ENCODE data around the gene ST6GALNAC5.
A peak's percentile ranks its signal among the peaks of the same experiment; 100 is the strongest.
"Not testable (repeated sequence)": the region's sequence is repeated elsewhere in the genome, so short reads cannot be mapped to it uniquely, and the experiment has no call there.

ST6GALNAC5 gene

DNA sequence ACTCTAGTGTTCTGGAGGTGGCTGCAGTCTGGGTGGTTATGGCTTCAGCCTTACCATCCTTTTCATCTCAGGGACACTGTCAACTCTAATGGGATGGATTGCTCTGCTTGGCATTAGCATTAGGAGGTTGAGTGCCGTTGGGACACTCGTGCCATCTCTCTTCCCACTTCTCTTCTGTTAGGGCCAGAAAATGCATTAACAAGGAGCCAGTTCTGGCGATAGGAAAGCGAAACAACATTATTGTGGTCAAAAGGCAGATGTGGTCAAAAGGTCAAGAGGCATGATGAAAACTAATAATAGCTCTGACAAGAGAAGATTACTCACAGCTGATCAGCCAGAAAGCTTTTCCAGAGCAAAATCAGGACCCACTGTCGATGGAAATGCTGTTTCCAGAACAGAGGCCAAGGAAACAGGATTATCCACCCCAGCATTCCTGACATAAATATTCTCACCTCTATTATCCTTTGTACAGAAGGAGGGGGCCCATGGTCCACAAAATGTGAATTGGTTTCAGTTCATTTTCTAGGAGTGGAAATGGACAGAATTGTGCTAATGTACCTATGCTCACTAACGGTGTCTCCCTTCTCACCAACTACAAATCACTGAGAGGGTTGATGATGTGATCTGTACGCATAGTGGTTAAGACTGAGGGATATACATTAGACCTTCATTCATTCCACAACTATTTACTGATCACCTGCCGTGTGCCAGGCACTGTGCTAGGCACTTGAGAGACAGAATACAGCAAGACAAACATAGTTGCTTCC is 72.0 kb downstream of the ST6GALNAC5 start:
- DNase-seq, result peak; percentile 48

DNA sequence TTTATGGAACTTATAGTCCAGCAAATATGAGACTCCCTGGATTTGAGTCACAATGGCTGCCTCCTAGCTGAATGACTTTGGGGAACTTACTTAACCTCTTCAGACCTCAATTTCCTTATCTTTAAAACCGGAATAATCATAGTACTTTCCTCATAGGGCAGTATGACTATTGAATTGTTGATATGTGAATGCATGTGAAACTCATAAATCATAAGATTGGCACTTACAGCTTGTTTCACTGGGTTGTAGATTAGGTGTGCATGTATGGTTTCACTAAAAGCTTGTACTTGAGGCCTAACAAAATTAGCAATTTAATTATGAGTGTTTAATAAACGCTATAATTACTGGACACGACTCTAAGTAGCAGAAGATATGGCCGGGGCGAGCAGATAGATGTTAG is 72.5 kb downstream of the ST6GALNAC5 start:
- no peak for DNase-seq

DNA sequence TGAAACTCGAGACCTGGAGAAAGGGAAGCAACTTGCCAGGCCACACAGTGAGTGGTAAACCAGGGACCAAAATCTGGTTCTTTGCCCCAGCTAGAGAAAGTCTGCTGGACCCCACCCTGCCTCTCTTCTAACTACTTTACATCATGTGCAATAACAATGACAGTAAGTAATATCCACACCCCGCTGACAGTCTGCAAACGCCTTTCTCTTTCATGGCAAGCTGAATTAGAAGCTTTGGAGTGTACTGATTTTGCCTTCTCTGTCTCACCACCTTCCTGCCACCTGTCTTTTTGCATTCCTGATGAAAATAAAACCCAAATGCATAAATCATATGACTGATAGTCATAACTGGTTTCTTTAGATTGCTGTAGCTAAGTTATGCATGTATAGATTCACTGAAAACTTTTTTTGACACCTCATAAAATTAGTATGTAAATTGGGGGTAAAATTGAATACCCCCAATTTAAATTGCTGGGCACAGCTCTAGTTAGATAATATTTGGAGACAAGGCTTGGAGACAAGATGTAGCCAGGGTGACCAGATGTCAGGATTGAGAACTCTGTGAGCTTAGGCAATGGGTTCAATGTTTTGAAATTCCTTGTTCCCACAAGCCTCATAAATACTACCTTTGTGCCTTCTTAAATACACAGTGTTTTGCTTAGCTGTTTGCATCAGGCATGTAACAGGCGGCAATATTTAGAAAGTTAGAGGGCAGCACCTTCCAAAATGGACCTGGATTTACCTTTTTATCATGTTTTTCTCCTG is 73.5 kb downstream of the ST6GALNAC5 start:
- no peak for DNase-seq

DNA sequence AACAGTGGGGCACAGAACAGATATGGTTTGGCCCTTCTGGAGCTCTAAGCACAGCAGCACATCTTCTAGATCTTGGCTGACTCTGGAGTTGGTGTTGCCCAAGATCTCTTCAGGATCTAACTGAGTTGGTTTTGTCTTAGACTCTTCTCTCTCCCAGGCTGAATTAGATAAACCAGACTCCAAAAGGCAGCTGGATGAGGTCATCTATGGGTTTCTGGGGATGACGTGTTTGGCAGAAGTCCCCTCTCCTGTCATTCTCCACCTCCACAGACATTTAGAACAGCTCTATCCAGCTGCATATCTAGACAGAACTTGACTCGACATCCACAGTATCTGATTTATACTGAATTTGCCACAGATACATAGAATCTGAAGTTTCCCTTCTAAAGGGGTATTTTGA is 75.3 kb downstream of the ST6GALNAC5 start:
- peak; percentile 58 for DNase-seq

DNA sequence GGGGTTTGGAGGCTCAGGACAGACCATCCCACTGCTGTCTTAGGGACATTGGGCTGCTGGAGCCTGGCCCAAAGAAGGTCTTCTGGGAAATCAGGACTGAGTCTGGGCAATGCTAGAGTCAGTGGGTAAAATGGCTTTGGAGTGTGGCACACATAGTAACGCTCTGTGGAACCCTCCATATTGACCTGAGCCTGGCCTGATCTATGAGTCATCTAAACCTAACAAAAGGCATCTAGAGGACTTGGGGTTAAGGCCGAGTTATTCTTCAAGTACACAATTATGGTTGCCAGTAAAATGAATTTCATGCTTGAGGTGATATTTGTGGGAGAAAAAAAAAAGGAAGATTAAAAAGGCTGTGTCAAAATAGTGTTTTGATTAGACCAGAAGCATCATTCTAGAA is 77.7 kb downstream of the ST6GALNAC5 start:
- no peak for DNase-seq

DNA sequence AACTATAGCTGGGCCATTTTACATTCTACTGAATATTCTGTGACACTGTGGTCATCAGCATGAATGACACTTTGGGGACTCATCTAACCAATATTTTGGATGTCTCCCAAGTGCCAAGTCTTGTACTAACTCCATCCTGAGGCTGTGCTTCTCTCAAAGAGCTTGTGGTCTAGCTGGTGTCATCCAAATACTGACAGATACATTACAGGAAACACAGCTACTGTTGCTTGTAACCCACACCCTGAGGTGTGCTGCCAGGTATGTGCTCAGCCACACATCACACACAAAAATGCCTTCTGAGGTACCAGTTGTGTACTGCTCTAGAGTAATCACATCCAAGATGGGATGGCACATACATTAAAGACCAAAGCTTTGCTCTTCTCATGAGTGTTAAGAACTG is 81.6 kb downstream of the ST6GALNAC5 start:
- no peak for DNase-seq

DNA sequence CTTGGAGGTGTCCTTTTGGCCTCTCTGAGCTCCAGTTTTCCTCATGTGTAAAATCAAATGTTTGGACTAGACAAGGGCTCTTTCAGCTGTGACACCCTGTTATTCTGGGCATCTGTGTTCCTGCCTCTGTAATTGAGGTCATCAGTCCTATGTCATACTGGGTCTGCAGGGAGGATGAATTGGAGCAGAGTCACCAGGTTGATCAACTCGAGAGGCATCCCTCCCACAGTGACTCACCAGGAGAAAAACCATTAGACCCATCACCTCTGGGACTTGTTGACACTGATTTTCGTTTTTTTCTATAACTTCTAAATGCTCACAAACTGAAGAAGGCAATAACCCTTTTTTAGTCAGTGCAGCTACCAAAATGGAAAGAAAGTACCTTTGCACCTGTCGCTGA is 82.2 kb downstream of the ST6GALNAC5 start:
- DNase-seq, result peak; percentile 78

DNA sequence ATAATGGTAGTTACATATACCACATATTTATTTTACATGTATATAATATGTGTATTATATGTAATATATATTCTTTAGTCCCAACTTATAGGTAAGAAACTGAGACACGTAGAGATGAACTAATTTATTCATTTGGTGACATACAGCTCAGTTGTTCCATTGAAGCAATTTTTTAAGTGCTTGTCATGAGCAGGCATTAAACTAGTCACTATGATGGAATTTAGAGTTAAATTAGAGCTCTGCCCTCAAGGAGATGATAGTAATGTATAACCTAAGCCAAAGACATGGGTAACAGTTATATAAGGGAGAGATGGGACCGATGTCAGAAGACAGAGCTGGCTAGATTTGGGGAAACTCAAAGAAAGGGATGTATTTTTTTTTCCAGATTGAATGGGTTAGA is 83.0 kb downstream of the ST6GALNAC5 start:
- peak; percentile 55 for DNase-seq

DNA sequence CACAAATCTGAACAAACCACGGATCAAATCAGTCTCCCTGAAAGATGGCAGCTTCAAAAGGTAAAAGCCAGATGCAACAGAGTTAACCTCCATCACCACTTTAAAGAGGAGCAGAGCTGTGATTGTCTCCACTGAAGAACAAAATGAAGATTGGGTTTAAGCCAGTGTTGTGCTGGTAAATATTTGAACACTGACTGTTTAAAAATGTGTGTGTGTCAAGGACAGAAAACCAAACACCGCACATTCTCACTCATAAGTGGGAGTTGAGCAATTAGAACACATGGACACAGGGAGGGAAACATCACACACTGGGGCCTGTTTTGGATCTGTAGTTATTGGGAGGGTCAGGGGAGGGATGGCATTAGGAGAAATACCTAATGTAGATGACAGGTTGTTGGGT is 83.9 kb downstream of the ST6GALNAC5 start:
- DNase-seq, result peak; percentile 64

DNA sequence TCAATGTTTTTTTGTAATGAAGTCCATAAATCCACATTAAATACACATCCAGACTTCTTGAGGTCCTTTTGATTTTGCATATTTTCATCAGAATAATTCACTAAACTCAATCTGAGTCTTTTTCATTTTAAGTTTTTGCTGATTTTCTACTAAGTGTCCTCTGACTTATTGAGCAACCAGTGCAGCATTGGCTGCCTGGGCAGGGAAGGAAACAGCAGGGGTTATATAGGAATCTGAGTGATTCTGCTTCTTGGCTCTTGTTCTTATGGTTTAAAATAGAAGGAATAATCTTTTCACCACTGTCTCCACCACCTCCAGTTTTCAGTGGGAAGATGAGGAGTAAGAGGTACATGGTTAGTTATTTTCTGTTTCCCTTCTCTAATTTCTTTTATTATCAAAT is 88.4 kb downstream of the ST6GALNAC5 start:
- peak; percentile 50 for DNase-seq

DNA sequence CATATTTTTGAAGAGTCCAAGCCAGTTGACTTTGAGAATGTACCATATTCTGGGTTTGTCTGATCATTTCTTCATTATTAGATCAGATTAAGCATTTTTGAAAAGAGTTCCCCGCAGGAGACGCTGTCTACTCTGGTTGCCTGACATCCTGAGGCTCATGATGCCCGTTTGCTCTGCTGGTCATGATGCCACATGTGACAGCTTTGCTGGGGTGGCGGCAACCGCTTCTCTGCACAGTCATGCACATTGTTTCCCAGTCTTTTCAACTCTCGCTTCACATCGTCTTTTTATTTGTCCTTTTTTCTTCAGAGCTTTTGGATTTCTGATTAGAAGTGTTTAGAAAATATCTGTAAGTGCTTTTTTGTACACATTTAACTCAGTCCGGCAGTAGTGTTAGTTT is 90.7 kb downstream of the ST6GALNAC5 start:
- DNase-seq, result no peak

DNA sequence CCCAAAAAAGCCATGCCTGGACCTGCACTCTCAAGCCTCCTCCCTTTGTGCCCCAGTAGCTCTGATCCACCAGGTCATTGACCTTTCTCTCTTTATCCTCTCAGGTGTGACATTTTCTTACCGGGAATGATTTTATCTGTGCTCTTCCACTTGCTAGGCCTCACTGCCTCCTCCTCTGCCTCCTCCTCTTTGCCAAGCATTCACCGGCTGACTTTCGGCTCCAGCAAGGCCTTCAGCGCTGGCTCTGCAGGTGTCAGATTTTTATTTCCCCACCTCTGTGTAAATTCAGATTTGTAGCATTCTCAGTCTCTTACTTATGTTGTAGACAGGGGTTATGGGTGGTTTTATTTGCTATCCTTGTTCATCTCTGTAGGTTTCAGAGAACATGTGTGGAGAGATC is 91.5 kb downstream of the ST6GALNAC5 start:
- no peak for DNase-seq

DNA sequence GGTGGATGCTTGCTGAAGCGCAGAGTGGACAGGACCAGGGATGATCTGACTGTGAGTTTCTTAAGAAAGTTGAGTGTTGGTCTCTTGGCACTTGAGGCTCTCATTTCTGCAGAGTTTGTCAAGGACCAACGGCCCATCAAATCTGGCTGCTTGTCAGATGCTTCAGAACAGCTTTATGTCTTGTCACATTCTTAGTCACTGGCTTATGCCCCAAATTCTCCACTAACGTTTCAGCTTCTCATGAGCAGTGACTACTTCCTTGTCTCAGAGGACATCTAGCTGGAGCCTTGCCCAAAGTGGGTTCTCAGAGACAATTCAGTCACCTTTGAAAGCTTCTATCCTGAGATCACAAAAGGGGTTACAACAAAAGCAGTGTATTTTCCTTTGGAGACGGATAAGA is 92.3 kb downstream of the ST6GALNAC5 start:
- DNase-seq, result peak; percentile 27

DNA sequence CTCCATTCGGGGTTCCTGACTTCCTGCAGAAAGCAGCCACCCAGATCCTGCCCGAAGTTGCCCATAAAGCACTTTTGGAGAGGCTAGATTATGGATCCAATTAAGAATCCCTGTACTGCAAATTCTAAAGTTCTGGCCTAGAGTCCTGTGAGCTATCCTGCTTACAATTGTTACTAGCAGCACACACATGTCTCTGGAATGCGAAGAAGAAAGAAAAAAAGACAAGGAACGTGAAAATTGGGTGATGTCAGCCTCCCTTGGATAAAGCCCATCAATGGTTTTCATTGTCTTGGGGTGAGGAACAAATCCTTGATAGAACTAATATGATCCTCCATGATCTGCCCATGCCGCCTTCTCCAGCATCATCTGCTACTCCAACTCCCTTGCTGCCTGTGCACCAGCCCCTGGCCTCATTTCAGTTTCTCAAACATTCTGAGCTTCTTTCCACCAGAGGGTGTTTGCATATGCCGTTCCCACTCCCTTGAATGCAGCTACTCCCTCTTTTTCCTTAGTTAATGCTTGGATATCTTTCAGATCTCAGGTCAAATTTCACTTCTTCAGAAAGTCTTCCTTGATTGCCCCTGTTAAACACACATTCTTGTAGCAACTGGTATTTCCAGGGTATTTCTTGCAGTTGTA is 94.0 kb downstream of the ST6GALNAC5 start:
- DNase-seq, result peak; percentile 54

DNA sequence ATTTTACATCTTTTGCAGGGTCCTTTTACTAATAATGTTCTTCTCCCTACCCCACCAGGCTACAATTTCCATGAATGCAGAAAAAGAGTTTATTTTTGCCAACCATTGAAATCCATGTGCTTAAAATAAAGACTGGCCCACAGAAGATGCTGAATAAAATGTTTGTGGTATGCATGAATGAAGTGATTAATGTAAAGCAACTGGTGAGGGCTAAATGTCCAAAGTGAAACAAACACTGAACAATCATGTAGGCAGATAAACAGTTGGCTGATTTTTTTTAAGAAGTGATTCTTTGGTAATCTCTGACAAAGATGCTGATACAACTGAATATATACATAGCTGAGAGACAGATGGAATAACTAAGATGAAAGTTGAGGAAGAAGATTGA is 94.5 kb downstream of the ST6GALNAC5 start:
- DNase-seq, result no peak

DNA sequence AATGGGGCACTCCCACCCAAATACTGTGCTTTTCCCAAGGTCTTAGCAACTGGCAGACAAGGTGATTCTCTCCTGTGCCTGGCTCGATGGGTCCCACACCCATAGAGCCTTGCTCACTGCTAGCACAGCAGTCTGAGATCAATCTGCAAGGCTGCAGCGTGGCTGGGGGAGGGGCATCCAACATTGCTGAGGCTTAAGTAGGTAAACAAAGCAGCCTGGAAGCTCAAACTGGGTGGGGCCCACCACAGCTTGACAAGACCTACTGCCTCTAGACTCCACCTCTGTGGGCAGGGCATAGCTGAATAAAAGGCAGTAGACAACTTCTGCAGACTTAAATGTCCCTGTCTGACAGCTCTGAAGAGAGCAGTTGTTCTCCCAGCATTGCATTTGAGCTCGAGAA is 114.0 kb downstream of the ST6GALNAC5 start:
- not testable (repeated sequence) for DNase-seq

DNA sequence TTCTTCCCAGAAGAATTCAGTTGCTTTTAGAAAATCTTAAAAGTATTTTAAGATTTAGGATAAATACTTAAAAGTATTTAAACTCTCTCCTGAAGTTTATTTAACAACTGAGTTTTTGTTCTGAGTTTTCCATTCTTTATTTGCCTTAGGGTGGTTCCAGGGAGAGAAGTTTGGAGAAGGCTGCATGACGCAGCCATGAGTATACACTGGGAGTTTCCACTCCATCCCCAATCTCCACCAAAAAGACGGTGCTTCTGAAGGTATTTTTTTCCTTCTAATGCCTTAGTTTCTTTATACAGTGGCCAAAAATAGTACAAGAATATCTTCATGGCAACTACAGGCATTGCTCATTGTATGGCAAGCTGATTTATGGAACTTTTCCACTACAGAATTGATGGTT is 122.7 kb downstream of the ST6GALNAC5 start:
- DNase-seq, result no peak

DNA sequence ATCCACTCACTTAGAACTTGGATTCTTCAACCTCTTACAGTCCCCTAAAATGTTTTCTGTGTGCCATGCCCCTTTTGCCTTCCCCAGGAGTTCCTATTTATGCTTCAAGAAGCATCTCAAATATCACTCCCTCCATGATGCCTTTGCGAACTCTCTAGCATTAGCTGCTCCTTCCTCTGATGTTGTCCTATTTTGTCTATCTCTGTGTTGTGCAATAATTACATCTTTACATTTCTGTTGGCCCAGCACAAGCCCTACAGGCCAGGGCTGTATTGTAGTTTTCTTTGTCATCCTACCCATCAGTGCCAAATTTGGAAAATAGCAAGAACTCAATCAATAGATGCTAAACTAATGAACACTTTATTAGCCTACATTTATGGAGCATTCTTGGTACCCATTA is 125.8 kb downstream of the ST6GALNAC5 start:
- peak; percentile 3 for DNase-seq

DNA sequence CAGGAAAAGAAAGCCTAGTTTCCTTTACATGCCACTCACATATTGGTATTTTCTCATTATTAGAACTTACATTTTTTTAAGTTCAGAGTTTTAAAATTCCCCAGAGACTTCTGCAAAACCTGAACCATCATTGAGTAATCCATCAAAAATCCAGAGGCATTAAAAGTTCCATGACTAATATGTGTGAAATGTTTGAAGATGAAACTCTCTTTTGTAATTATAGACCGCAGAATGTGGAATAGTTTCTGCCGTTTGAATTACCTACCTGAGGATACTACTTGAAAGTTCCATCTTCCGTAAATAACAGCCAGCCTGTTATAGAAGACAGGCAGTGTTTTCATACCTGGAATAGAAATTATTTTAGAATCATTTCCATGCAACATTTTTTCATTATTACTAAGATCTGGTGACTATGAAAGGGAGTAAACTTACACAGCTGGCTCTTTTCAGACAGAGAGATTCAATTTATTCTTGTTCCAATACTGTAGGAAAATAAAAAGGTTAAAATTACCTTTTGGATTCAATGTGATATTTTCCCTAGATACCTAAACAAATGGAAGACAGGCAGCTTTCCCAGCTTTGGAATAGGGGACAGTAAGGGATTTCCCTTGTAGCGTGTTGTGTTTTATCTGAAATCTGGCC is 131.4 kb downstream of the ST6GALNAC5 start:
- DNase-seq, result peak; percentile 94

DNA sequence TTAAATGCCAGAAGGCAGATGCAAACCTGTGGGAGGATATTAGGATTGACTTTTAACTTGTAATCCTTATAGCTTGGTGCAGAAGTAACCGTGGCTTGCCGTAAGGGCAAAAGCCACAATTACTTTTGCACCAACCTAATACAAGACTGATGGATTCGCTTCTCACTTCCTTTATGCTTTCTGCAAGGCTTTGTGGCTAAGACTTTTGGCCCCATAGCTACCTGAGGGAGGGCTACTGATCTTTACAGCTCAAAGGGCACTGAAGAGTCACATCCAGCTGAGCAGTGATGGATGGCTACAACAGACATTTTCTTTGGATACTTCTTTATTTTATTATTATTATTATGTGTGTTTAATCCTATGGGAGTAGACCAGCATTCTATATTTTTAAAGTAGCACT is 140.4 kb downstream of the ST6GALNAC5 start:
- DNase-seq, result no peak

DNA sequence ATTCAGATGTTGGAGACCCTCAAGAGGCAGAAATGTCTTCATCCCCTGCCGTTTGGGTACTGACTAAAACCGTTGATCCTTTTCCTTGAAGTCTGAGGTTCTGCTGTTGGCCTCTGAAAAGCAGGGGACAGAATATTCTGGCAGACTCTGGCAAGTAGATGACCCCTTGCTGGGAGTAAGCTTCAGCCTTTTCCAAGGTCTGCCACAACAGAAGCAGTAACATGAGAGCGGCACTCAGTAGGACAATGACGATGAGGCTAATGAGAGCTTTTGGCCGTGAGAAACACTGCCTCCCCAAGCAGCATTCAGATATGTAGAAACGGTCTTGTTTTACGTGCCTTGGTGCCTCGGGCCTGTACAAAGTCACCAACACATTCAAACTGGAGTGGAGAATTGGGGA is 143.7 kb downstream of the ST6GALNAC5 start:
- no peak for DNase-seq

DNA sequence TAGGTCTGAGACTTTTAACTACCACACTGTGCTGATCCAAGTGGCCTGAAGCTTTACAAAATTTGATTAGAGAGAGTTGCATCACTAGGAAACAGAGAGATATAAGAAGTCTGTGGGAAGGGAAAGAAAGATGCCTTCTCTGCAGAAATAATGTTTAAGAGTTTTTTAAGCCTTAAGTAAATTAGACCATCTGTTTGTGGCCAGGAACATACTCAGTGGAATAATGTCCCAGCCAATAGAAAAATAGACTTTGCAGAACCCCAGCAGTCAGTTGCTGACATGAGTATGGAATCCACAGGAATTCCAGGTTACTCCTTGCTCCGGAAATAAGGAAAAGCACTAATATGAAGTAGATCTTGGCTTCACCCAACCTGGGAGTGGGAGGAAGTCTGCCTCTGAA is 144.8 kb downstream of the ST6GALNAC5 start:
- DNase-seq, result no peak

DNA sequence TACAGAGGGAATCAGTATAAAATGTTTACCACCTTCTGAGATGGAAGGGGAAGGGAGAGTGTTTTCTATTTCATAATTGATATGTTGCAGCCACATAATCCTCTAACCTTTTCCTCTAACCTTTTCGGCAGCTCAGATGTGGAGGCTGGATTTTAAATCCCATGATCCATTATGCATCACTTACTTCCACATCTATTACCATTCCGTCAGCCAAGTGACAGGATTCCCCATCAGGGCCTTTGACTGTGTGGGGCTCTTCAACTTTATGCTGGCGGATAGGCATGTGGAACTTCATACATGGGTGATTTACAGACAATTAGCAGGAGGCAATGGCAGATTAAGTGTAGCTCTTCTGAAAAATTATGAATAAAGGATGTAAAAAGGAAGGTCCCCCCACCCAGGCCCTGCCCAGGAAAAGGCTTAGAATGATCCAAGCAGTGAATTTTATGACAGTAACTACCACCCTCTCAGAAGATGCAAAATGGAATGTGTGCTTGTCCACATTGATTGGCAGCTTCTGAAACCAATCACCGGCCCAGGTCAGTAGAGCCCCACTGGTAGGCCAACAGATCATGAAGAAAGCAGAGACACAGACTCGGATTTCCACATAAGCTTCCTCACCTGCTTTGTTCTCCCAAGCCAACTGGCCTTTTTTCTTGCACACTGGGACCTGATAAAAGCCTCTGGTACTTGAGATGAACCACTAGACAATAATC is 147.0 kb downstream of the ST6GALNAC5 start:
- peak; percentile 35 for DNase-seq

Measured in fibroblast of skin of right quadriceps (primary cell).